IPS-11a (cell line): Measurements from ENCODE around the gene TSPAN18.

ENCODE experiments used
- H3K4me3 ChIP-seq: one replicate; pipeline ENCODE4 v1.5.1; 2013; ENCODE audit warnings: low read depth, low read length, control low read depth

The TSPAN18 gene

GRCh38 chr11:44776551-44777208, 49.9 kb downstream of the TSPAN18 start:
- H3K4me3 ChIP-seq = no peak overlapping the region

- no peak overlapping the region for H3K4me3 ChIP-seq
These were observed 50.7 kb downstream of the TSPAN18 start for GRCh38 chr11:44777209-44778194.

- H3K4me3 ChIP-seq = no peak overlapping the region
These were observed 51.7 kb downstream of the TSPAN18 start for GRCh38 chr11:44778195-44779100.

GRCh38 chr11:44779736-44780520, 53.2 kb downstream of the TSPAN18 start:
- H3K4me3 ChIP-seq = no peak overlapping the region

- no peak overlapping the region for H3K4me3 ChIP-seq
These were observed 54.3 kb downstream of the TSPAN18 start for GRCh38 chr11:44780940-44781631.

- no peak overlapping the region for H3K4me3 ChIP-seq
These were observed 54.9 kb downstream of the TSPAN18 start for GRCh38 chr11:44781655-44782054.

- no peak overlapping the region for H3K4me3 ChIP-seq
These were observed 55.7 kb downstream of the TSPAN18 start for GRCh38 chr11:44782478-44782877.

- H3K4me3 ChIP-seq = no peak overlapping the region
These were observed 57.6 kb downstream of the TSPAN18 start for GRCh38 chr11:44784436-44784760.

GRCh38 chr11:44784851-44785250, 58.1 kb downstream of the TSPAN18 start:
- no peak overlapping the region for H3K4me3 ChIP-seq

- H3K4me3 ChIP-seq = no peak overlapping the region
These were observed 59.3 kb downstream of the TSPAN18 start for GRCh38 chr11:44785856-44786607.

GRCh38 chr11:44787070-44787469, 60.3 kb downstream of the TSPAN18 start:
- H3K4me3 ChIP-seq = no peak overlapping the region

GRCh38 chr11:44787981-44788380, 61.2 kb downstream of the TSPAN18 start:
- no peak overlapping the region for H3K4me3 ChIP-seq

- H3K4me3 ChIP-seq = no peak overlapping the region
These were observed 61.9 kb downstream of the TSPAN18 start for GRCh38 chr11:44788536-44789261.

- no peak overlapping the region for H3K4me3 ChIP-seq
These were observed 62.7 kb downstream of the TSPAN18 start for GRCh38 chr11:44789496-44789895.

GRCh38 chr11:44790211-44790610, 63.4 kb downstream of the TSPAN18 start:
- H3K4me3 ChIP-seq = no peak overlapping the region

GRCh38 chr11:44791316-44791925, 64.7 kb downstream of the TSPAN18 start:
- H3K4me3 ChIP-seq = no peak overlapping the region

GRCh38 chr11:44792171-44792570, 65.4 kb downstream of the TSPAN18 start:
- H3K4me3 ChIP-seq = no peak overlapping the region
